IgD-negative memory B cell (primary cell): ENCODE measurements around the gene COLEC12. TPM values are rescaled to one million over a fixed set of nuclear protein-coding genes. Genes with fewer than 3 reads are reported as not detected.

Experiments used
- H3K27ac Mint-ChIP-seq, 3 donors: one replicate each; pipeline ENCODE4 v1.8.0; 2020 to 2022; ENCODE audit warnings: mild to moderate bottlenecking in 3 of 3, mixed read lengths in 3 of 3, moderate library complexity in 1 of 3
- H3K27me3 Mint-ChIP-seq: one replicate; pipeline ENCODE4 v1.8.0; 2021; ENCODE audit warnings: mixed read lengths
- H3K36me3 Mint-ChIP-seq: one replicate; pipeline ENCODE4 v1.8.0; 2020; ENCODE audit warnings: mild to moderate bottlenecking, mixed read lengths
- H3K4me1 Mint-ChIP-seq, 3 donors: one replicate each; pipeline ENCODE4 v1.8.0; 2020 to 2022; ENCODE audit warnings: mixed read lengths in 3 of 3, mild to moderate bottlenecking in 1 of 3
- H3K4me3 Mint-ChIP-seq, 4 donors: one replicate each; pipeline ENCODE4 v1.8.0; 2020 to 2022; ENCODE audit warnings: mild to moderate bottlenecking in 4 of 4, mixed read lengths in 4 of 4, moderate library complexity in 3 of 4
- H3K9me3 Mint-ChIP-seq, 3 donors: one replicate each; pipeline ENCODE4 v1.8.0; 2020 to 2021; ENCODE audit warnings: mixed read lengths in 3 of 3, mild to moderate bottlenecking in 1 of 3
- polyA plus RNA-seq: library from polyadenylated mRNA; unstranded; fragments of 300-500 nt; fragmentation: Illumina TruSeq; gene quantifications from one replicate; pipeline ENCODE4 v1.2.3, GENCODE V29; 2021

Gene COLEC12
- polyA plus RNA-seq, 1 donor from 2014 or later: not detected

GRCh38 chr18:369224-370015 lies 131.1 kb downstream of the COLEC12 start:
- H3K27ac Mint-ChIP-seq: no peak overlapping the region
- no peak overlapping the region for H3K4me3 Mint-ChIP-seq
- H3K9me3 Mint-ChIP-seq: peaks cover 0 to 2% (median 0%) of the 10 kb centered on the region in 3 donors
- H3K4me1 Mint-ChIP-seq: no peaks in the 10 kb centered on the region
- H3K36me3 Mint-ChIP-seq: no peaks in the 10 kb centered on the region
- H3K27me3 Mint-ChIP-seq: peaks cover 12% of the 10 kb centered on the region

GRCh38 chr18:366466-367061 lies 133.9 kb downstream of the COLEC12 start:
- Mint-ChIP-seq H3K27ac (no peak overlapping the region), H3K9me3 (no peaks in the 10 kb centered on the region), H3K4me3 (peak overlapping the region in 1 of 4 donors; percentile 2), H3K36me3 (no peaks in the 10 kb centered on the region), H3K4me1 (no peaks in the 10 kb centered on the region), H3K27me3 (peaks cover 10% of the 10 kb centered on the region)

- no peak overlapping the region for H3K4me3 Mint-ChIP-seq
- H3K36me3 Mint-ChIP-seq: no peaks in the 10 kb centered on the region
- peaks cover 0 to 2% (median 2%) of the 10 kb centered on the region in 3 donors for H3K4me1 Mint-ChIP-seq
- H3K27ac Mint-ChIP-seq: no peak overlapping the region
- no peaks in the 10 kb centered on the region for H3K9me3 Mint-ChIP-seq
- peaks cover 9% of the 10 kb centered on the region for H3K27me3 Mint-ChIP-seq
Measured at GRCh38 chr18:365651-366050, 134.8 kb downstream of the COLEC12 start.

- H3K4me3 Mint-ChIP-seq: no peak overlapping the region
- no peak overlapping the region for H3K27ac Mint-ChIP-seq
- H3K27me3 Mint-ChIP-seq: peaks cover 7% of the 10 kb centered on the region
- peaks cover 0 to 2% (median 2%) of the 10 kb centered on the region in 3 donors for H3K4me1 Mint-ChIP-seq
- H3K36me3 Mint-ChIP-seq: no peaks in the 10 kb centered on the region
- H3K9me3 Mint-ChIP-seq: no peaks in the 10 kb centered on the region
Measured at GRCh38 chr18:364256-364826, 136.2 kb downstream of the COLEC12 start.

- H3K27me3 Mint-ChIP-seq: peaks cover 7% of the 10 kb centered on the region
- peaks cover 0 to 2% (median 2%) of the 10 kb centered on the region in 3 donors for H3K4me1 Mint-ChIP-seq
- no peaks in the 10 kb centered on the region for H3K36me3 Mint-ChIP-seq
- no peaks in the 10 kb centered on the region for H3K9me3 Mint-ChIP-seq
- H3K4me3 Mint-ChIP-seq: no peak overlapping the region
- no peak overlapping the region for H3K27ac Mint-ChIP-seq
Measured at GRCh38 chr18:363301-364085, 137.0 kb downstream of the COLEC12 start.

GRCh38 chr18:362311-363290 lies 137.9 kb downstream of the COLEC12 start:
- Mint-ChIP-seq H3K27me3 (peaks cover 7% of the 10 kb centered on the region), H3K36me3 (no peaks in the 10 kb centered on the region), H3K27ac (no peak overlapping the region)

GRCh38 chr18:361941-362310 lies 138.6 kb downstream of the COLEC12 start:
- Mint-ChIP-seq H3K27me3 (peaks cover 7% of the 10 kb centered on the region), H3K36me3 (no peaks in the 10 kb centered on the region), H3K4me3 (no peak overlapping the region), H3K27ac (no peak overlapping the region), H3K9me3 (no peaks in the 10 kb centered on the region), H3K4me1 (peaks cover 0 to 2% (median 2%) of the 10 kb centered on the region in 3 donors)

More at GRCh38 chr18:362311-363290, 137.9 kb downstream of the COLEC12 start:
- H3K9me3 Mint-ChIP-seq: no peaks in the 10 kb centered on the region
- no peak overlapping the region for H3K4me3 Mint-ChIP-seq
- peaks cover 0 to 2% (median 2%) of the 10 kb centered on the region in 3 donors for H3K4me1 Mint-ChIP-seq

GRCh38 chr18:361100-361732 lies 139.3 kb downstream of the COLEC12 start:
- peaks cover 0 to 2% (median 2%) of the 10 kb centered on the region in 3 donors for H3K4me1 Mint-ChIP-seq
- H3K27ac Mint-ChIP-seq: peak overlapping the region in 1 of 3 donors; percentile 29
- peaks cover 7% of the 10 kb centered on the region for H3K27me3 Mint-ChIP-seq
- H3K36me3 Mint-ChIP-seq: no peaks in the 10 kb centered on the region
- no peaks in the 10 kb centered on the region for H3K9me3 Mint-ChIP-seq
- H3K4me3 Mint-ChIP-seq: peak overlapping the region in 1 of 4 donors; percentile 13

- H3K27ac Mint-ChIP-seq: no peak overlapping the region
- H3K9me3 Mint-ChIP-seq: no peaks in the 10 kb centered on the region
Measured at GRCh38 chr18:360676-361075, 139.8 kb downstream of the COLEC12 start.

GRCh38 chr18:356778-357177 lies 143.7 kb downstream of the COLEC12 start:
- no peaks in the 10 kb centered on the region for H3K36me3 Mint-ChIP-seq
- H3K4me1 Mint-ChIP-seq: peaks cover 0 to 2% (median 2%) of the 10 kb centered on the region in 3 donors
- no peaks in the 10 kb centered on the region for H3K9me3 Mint-ChIP-seq
- peaks cover 6% of the 10 kb centered on the region for H3K27me3 Mint-ChIP-seq
- H3K27ac Mint-ChIP-seq: no peak overlapping the region
- no peak overlapping the region for H3K4me3 Mint-ChIP-seq

More at GRCh38 chr18:360676-361075, 139.8 kb downstream of the COLEC12 start:
- Mint-ChIP-seq H3K36me3 (no peaks in the 10 kb centered on the region), H3K4me3 (no peak overlapping the region), H3K27me3 (peaks cover 10% of the 10 kb centered on the region), H3K4me1 (peaks cover 0 to 2% (median 2%) of the 10 kb centered on the region in 3 donors)

GRCh38 chr18:355678-356077 lies 144.8 kb downstream of the COLEC12 start:
- no peak overlapping the region for H3K4me3 Mint-ChIP-seq
- H3K9me3 Mint-ChIP-seq: no peaks in the 10 kb centered on the region
- H3K27me3 Mint-ChIP-seq: peaks cover 8% of the 10 kb centered on the region
- no peaks in the 10 kb centered on the region for H3K36me3 Mint-ChIP-seq
- no peaks in the 10 kb centered on the region for H3K4me1 Mint-ChIP-seq
- no peak overlapping the region for H3K27ac Mint-ChIP-seq

- Mint-ChIP-seq H3K27ac (no peak overlapping the region), H3K4me1 (no peaks in the 10 kb centered on the region), H3K36me3 (no peaks in the 10 kb centered on the region), H3K4me3 (no peak overlapping the region), H3K27me3 (peaks cover 8% of the 10 kb centered on the region), H3K9me3 (peaks cover 0 to 1% (median 0%) of the 10 kb centered on the region in 3 donors)
Measured at GRCh38 chr18:354471-354870, 146.0 kb downstream of the COLEC12 start.

GRCh38 chr18:354003-354402 lies 146.5 kb downstream of the COLEC12 start:
- Mint-ChIP-seq H3K9me3 (peaks cover 0 to 1% (median 0%) of the 10 kb centered on the region in 3 donors), H3K4me3 (no peak overlapping the region), H3K27ac (no peak overlapping the region), H3K4me1 (no peaks in the 10 kb centered on the region), H3K27me3 (peaks cover 9% of the 10 kb centered on the region), H3K36me3 (no peaks in the 10 kb centered on the region)
